GM18870 (cell line): ENCODE data around the gene AFDN.

Source experiments
- ATAC-seq: cut with Tn5 transposase; IDR thresholded peaks from one replicate; pipeline ENCODE4 v1.9.1; 2021; ENCODE audit warnings: moderate library complexity; ENCODE audit not compliant: unreplicated experiment

AFDN gene

DNA sequence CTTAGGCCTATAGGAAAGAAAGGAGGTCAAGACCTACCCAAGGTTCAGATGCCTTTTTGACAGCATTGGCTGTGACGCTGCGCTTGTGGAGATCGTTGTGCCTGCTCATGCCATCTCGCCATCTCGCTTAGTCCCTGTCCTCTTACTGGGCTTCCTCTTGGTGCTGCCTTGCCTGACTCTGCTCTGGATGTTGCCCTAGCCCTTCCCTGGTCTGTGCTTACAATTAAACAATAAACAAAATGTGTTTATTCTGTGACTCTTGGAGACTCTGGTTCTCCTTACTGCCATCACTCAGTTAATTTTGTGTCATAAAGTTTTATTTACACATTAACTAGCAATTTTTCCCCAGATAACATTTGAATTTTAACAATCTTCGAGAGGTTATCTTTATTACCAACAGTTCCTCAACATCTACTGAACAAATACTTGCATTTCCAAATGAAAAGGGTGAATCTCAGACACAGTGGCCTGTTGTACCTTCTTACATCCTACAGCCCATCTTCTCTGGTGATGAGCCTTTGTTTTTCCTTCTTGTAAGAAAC is 11.6 kb downstream of the AFDN start:
- no peak for ATAC-seq

DNA sequence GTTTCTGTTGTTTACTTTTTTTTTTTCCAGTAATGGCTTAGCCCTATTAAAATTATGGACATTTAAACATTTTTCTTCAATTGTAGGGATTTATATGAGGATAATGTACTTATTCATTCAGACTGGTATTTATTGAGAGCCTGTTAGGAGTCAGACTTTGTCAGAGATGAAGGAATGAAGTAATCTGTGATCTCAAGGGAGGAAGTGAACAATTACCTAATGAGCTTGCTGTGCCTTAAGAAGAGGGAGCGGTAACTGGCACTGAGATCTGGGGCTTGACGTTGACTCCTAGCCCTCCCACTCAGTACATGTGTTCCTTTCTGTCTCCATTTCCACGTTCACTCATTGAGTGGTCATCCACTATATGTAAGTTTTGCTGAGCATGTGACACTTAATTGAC is 12.6 kb downstream of the AFDN start:
- ATAC-seq, result no peak

DNA sequence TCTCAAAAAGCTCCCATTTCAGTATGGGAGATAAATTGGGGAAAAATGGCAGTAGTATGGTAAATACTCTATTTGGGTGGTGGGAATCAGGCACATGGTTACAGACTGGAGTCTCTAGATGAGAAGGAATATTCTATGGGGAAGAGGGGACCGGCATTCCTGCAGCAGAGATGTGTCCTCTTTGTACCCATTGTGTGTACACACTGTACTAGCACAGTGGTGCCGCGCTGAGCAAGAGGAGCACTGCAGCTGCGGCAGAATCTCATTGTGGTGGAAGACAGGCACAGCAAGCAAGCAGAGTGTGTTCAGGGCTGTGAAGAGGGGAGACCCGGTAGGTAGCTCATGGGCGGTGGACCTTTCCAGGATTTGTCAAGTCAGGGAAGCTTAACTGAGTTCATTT is 13.0 kb downstream of the AFDN start:
- ATAC-seq, result no peak

DNA sequence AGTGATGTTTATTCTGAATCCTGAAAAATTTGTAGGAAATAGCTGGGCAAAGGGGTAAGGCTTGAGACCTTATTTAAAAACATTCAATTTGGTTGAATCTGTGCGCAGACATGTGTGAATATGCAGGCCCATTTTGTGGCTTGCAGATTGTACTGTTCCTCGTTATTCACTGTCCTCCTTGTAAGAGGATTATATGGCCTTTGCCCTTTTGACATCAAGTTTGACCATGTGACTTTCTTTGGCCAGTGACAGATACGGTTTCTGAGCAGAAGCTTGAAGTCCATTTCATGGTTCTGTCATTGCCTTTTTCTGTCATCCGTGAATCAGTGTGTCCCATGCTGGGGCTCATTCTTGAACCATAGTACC is 13.4 kb downstream of the AFDN start:
- no peak for ATAC-seq

DNA sequence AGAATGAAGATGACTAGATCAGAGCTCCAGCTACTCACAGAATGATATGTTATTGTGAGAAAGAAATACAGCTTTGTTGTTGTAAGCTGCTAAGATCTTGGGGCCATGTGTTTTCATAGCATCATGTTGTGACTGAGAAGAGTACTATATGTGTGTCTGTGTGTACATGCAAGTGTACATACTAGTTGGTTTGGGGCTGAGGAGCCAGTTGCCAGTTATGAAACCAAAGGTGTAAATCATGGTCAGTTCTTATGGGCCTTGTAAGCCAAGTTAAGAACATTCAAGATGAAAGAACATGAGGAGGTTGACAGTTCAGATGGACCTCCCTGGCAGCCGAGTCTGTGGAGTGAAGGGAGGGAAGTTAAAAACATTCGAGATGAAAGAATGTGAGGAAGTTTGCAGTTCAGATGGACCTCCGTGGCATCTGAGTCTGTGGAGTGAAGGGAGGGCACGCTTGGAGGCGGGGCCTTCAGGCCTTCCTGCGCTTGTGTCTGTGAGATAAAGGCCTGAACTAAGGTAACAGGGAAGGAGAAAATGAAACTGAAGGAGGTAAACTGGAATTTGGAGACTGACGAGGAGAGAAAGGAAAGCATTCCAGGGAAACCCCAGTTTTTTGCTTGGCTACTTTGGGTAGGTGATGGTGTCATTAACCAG is 13.9 kb downstream of the AFDN start:
- ATAC-seq, result no peak

DNA sequence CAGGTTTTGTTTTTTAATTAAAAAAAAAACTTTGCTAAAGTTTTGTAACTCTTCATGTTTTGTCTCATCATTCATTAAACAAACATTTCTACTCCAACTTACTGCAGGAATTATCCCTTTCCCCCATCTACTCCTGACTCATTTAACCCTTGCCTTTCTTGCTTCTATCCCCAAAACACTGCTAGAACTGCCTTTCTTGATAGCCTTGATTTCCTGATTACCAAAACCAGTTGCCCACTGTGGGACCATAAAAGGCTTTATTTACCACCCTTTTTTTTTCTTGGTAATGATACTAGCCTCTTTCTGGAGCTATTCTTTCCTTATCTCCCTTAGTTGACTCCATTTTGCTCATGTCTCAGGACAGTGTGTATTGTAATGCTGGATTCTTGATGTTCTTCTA is 15.3 kb downstream of the AFDN start:
- ATAC-seq, result no peak

DNA sequence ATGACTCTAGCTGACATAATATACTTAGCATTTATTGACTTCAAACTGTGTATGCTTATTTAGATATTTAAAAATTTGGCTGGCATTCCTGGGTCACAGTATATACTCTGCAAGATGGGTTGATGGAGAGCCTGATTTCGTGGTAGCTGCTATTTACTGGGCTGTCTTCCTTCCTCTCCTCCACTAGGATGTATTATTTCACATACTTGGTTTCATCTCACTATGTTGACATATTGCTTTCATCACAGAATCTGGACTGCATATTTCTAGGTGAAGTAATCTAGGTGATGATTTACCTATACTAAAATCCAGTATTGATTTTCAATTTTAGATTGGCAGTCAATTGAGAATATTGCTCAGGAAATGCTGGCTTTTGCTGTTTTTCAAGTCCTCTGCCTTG is 15.7 kb downstream of the AFDN start:
- no peak for ATAC-seq

DNA sequence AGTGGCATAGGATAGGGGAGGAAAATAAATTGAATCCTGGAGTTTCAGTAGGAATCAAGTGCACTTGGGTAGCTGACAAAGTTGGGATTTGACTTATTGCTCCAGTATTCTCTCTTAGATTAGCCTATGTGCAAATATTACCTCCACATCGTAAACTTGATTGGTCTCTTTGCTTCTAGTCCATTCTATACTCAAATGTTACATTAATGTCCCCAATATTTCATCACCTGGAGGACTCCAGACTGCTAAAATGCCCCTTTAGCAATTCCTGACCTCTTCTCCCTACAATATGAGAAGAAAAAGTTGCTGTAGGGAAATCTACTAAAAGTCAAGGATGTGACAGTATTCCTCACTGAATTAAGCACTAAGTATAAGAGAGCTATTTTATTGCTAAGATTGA is 16.3 kb downstream of the AFDN start:
- no peak for ATAC-seq

DNA sequence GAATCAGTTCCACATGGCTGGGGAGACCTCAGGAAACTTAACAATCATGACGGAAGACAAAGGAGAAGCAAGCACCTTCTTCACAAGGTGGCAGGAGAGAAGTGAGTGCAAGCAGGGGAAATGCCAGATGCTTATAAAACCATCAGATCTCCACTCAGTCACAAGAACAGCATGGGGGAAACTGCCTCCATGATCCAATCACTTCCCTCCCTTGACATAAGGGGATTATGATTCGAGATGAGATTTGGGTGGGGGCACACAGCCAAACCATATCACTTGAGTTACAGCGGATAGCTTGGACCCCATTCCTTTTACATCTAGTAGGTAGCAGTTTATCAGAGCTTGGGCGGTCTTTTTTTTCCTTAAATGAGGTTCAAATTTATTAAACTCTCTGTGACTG is 19.1 kb downstream of the AFDN start:
- no peak for ATAC-seq

DNA sequence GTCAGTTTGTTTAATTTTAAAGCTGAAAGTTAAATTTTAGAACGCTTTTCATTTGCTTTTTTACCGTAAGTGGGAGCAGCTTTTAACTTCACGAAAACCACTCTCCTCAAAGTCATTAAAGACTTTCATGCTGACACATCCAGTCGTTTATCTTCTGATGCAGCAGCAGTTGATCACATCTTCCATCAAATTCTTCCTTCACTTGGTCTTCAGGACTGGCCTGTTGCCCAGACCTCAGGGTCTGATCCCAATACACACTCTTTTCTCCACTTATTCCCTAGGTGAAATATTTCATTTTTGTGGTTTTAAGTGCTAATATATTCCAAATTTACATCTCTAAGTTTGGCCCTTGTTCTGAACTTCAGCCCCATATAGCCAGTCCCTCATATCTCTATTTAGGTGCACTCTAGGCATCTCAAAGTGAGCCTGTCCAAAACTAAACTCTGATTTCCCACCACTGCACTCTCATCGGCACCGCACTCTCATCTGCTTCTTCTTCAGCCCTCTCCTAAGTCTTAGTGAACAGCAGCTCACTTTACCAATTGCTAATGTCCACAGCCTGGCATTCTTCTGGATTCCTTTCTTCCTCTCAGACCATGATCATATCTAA is 20.4 kb downstream of the AFDN start:
- no peak for ATAC-seq

DNA sequence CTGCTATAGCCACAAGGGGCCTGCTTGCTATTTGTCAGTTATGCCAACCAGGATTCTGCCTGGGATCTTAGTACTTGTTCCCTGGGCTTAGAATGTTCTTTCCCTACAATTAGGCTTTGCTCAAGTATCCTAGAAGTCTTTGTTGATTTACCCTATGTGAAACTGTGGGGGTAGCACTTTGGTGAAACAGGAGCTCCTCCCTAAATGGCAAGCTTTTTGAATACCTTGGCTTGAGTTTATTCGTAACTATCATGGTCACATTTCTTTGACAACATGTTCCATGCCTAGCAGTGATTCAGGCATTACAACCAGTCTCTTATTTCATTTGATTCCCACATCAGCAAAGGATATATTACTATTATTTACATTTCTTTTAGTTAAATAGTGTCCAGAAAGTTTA is 21.2 kb downstream of the AFDN start:
- no peak for ATAC-seq

DNA sequence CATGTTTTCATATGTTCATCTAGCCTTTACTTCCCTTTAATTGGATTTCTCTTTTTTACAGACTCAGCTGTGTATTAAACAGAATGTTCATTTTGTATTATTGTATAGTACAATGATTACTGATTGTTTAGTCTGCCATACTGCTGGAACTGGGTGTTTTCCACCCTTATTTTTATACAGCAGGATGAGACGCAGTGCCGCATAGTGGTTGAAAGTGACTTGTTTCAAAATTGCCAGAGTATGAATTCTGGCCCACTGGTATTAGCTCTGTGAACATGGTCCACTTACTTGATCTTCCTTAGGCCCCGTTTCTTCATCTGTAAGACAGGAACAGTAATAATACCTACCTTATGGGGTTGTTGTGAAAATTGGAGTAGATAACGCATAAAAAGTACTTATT is 22.1 kb downstream of the AFDN start:
- no peak for ATAC-seq

DNA sequence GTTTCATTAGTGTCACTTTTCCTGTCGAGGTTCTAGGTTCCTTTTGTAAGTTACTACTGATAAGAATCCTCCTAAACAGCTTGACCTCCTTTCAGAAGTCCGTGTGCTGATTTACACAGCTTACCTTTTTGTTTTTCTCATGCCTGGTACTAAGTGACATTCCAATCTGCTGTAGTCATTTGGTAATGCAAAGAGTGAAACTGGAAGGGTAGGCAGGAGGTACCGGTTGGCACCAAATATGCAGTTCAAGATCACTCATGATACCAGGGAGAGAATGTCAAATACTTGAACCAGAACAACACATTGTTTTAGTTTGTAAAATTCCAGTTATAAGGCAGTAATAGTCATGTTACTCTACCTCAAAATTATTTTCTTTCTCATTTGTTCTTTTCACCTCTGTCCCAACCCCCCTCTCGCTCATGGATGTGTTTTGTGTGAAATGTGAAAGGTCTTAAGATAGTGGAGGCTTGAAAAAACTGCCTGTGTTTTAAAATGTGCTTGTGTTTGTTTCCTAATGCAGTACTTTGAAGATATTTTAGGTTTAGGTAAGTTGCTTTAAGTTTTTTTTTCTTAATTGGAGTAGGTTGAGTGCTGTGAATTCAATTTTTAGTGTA is 23.2 kb downstream of the AFDN start:
- ATAC-seq, result no peak

DNA sequence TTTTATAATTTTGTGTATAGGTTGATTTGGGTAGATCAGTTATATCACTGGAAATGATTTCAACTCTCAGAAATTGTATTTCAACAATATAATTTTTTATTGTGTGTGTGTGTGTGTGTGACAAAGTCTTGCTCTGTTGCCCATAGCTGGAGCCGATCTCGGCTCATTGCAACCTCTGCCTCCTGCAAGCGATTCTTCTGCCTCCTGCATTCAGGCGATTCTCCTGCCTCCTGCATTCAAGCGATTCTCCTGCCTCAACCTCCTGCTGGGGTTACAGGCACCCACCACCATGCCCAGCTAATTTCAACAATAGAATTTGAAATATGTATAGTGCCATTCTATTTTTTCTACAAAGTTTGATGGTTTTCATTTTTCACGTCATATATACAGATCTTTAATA is 24.1 kb downstream of the AFDN start:
- ATAC-seq, result no peak

DNA sequence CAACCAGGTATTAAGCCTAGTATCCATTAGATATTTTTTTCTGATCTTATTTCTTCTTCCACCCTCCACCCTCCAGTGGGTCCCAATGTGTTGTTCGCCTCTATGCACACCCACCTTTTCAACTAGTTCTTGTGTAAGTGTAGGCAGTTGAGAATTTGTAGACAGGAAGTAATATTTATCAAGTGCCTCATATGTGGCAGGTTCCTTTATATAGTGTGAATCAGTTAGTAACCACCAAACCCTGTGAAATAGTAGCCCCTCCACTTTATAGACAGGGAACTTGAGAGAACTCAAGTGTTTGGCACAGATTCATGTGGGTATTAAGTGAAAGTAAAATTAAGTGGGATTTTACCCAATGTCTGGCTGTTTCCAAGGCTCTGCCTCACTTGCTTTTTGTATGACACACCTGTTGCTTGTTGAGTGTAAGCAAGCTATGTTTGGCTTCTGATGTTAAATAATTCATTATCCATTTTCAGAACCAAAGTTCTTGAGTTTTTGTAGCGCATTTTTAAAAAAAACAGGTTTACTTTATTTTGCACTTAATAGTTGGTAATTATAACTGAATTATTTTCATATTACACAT is 24.8 kb downstream of the AFDN start:
- no peak for ATAC-seq

DNA sequence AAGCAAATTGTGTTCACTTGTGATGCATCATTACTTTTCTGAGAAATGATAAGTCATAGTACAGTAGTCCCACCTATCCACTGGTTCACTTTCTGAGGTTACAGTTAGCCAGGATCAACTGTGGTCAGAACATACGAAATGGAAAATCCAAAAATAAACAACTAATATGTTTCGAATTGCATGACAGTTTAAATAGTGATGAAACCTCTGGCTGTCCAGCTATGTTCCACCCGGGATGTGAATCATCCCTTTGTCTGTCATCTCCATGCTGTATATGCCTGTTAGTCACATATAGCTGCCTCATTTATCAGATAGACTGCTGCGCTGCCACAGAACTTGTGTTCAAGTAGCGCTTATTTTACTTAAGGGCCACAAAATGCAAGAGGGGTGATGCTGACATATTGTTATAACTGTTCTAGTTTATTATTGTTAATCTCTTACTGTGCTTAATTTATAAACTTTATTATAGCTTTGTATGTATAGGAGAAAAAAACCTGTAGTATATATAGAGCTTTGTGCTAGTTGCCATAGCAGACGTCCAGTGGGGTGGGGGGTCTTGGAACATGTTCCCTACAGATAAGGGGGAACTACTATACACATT is 29.2 kb downstream of the AFDN start:
- no peak for ATAC-seq

DNA sequence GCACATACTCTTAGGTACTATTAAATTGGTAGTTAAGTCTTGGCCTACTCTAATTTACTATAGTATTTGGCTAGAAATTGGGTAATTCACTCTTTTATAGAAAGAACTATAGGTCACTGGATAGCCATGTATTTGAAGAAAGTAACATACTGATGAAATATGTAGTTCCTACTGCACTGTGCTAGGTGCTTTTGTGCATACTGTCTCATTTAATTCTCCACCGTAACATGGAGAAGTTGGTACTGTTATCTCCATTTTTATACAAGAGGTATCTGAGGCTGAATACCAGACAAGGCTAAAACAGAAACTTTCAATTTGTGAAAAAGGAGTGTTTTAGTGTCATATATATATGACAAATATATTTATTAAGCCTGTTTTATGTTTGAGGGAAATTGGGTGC is 29.8 kb downstream of the AFDN start:
- no peak for ATAC-seq

DNA sequence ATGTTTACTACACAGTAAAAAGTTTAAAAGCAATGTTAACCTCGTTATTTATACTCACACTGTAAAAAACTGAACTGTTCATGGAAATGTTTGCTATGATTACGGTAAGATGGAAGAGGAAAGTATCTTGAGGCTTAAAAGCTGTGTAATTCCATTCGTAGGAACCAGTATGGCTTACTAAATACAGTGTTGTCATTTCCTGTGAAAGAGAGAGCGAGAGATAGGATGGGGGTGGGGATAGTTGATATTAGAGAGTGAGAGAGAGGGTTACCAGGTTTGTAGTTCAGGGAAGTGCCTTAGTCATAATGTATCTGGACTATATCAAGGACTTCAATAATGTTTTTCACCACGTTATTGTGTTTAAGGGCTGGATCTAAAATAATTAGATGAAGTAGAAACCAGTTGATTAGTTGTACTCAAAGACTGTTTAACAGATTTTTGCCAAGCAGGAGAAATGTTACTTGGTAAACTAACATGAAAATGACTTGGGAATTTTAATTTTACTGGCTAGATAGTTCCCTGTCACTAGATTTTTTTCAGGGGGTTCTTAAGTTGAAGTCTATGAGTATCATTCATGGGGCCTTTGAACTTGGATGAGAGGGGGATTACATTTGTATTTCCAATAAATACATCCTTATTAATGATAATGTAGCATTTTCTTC is 30.4 kb downstream of the AFDN start:
- no peak for ATAC-seq

DNA sequence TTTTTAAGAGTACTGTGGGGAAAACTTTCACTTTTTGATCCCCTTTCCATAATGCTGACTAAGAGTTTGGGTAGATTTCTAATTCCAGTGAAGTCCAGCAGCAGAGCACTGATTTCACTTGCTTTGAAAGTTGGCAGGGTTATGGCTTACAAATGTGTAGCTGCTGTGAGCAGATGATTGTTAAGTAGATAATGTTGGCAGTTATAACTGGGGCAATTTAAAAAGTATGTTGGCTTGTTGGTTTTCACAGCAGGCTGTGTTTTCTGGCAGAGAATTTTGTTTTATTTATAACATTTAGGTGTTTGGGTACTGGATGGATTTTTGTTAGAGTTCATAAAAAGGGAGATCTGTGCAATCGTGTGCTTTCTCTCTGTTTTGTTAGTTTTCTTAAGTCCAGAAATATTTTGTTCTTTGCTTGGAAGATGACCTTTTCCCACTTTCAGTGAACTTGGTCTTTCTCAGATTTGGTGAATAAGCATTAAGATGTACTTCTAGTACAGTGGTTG is 31.4 kb downstream of the AFDN start:
- ATAC-seq, result no peak

DNA sequence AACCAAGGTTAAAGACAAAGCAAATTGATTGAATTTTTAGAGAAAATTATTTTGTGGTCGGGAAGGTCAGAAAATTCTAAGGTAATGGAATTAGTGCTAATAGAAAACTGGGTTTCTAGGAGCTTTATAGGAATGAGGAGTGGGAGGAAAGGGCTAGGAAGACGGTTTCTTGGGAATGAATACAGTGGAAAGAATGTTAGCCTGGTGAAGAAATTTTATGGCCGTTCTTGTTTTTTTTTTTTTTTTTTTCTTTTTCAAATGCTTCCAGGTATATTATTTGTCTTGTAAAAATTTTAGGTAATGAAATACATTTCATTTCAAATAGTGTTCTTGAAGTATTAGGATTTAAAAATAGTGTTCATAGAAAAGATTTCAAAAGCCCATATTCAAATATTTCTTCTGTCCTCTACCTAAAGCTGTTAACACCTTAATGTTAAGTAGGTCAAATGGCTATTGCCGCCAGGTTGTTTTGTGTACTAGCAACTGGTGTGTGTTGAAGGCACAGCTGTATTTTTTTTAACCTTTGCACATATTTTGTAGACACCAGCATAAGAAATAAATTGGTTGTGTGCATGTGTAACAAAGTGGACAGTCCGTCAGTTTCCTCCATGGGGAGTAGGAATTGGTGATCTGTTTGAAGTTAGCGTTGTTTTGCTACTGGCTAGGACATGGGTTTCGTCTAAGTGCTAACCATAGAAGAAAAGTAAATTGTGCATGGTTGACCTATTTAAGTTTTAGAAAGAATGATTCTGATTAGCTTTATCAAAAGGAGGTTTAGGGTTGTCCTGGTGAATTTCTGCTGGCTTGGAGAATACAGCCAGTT is 32.3 kb downstream of the AFDN start:
- ATAC-seq, result no peak
